NCI-H2107 (cell line): ENCODE results near the gene CLTCL1.

Experiments
- DNase-seq: peaks from one replicate; lab custom pipeline; 2025; lab: John Stamatoyannopoulos, UW

The CLTCL1 gene

GRCh38 chr22:19131685-19132015 is 159.9 kb downstream of the CLTCL1 start:
- DNase-seq: no peak

- no peak for DNase-seq
These were observed 160.4 kb downstream of the CLTCL1 start, which contains the start of gene TSSK2 for GRCh38 chr22:19130959-19131684. Gene TSSK2 (plus strand): TSS chr22:19131308. CDS start chr22:19131400, 92 bp downstream.

DNA sequence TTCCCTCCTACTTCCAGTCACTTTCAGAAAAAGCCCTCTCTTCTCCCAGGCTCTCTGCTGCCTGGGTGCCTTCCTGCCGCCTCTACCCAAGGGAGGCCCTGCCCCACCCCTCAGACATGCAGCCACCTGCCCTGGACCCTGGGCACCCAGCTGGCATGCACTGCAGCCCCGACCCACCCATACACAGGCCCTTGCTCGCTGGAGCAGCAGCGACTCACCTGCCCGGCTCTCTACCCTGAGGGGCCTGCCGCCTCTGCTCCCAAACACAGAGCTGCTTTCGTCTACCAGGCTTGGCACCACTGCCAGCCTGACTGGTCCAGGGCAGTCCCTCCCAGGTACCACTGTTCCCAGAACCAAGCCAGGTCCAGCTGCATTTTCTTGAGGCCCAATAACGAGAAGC is 161.6 kb downstream of the CLTCL1 start:
- no peak for DNase-seq
